ENCODE data around the gene CNMD.

The CNMD gene

GRCh38 chr13:52677823-52678222 is 61.8 kb downstream of the CNMD start:
- DNase-seq, result peak; percentile 52

GRCh38 chr13:52673465-52673864 is 66.2 kb downstream of the CNMD start:
- DNase-seq, result peak; percentile 27

GRCh38 chr13:52670726-52671125 is 68.9 kb downstream of the CNMD start:
- DNase-seq, result no peak

GRCh38 chr13:52669677-52670076 is 69.9 kb downstream of the CNMD start:
- DNase-seq, result peak; percentile 39

GRCh38 chr13:52665325-52665724 is 74.3 kb downstream of the CNMD start:
- DNase-seq, result peak; percentile 48

- DNase-seq, result no peak
Observed at GRCh38 chr13:52664272-52664671, 75.3 kb downstream of the CNMD start.

- DNase-seq, result no peak
Observed at GRCh38 chr13:52659340-52659739, 80.3 kb downstream of the CNMD start.

Measured in hematopoietic multipotent progenitor cell treated with erythropoietin and hydrocortisone succinate and interleukin-3 and kit ligand, for 6 days (in vitro differentiated cells).